Aorta (tissue), 5 donors: ENCODE results near the gene MPG. TPM values are rescaled to one million over a fixed set of nuclear protein-coding genes. Genes with fewer than 3 reads are reported as not detected.

Experiments
- ATAC-seq: fragments of 200-7000 bp; cut with Tn5 transposase; one replicate; pipeline ENCODE4 v1.9.1; 2022; ENCODE audit warnings: moderate library complexity; ENCODE audit not compliant: low FRiP score
- DNase-seq, 2 donors: peaks; one replicate each; pipeline ENCODE4 v3.0.0-alpha.2; 2020
- H3K27ac ChIP-seq, 2 donors: one replicate each; pipeline ENCODE4 v1.5.1; 2013; ENCODE audit warnings: low read length in 2 of 2, mild to moderate bottlenecking in 2 of 2, moderate library complexity in 2 of 2, control low read depth in 1 of 2, inconsistent platforms in 1 of 2, low read depth in 1 of 2
- H3K27me3 ChIP-seq, 2 donors: one replicate each; pipeline ENCODE4 v1.6.1; 2013; ENCODE audit warnings: control low read depth in 1 of 2, low read length in 1 of 2, mild to moderate bottlenecking in 1 of 2, moderate library complexity in 1 of 2; ENCODE audit not compliant: insufficient read depth in 2 of 2, control insufficient read depth in 1 of 2
- H3K36me3 ChIP-seq, 2 donors: one replicate each; pipeline ENCODE4 v1.6.1; 2013; ENCODE audit warnings: control low read depth in 1 of 2, low read length in 1 of 2, mild to moderate bottlenecking in 1 of 2; ENCODE audit not compliant: insufficient read depth in 2 of 2, control insufficient read depth in 1 of 2
- H3K4me1 ChIP-seq, 2 donors: one replicate each; pipeline ENCODE4 v1.6.1; 2013; ENCODE audit warnings: low read length in 2 of 2, control low read depth in 1 of 2, mild to moderate bottlenecking in 1 of 2, moderate library complexity in 1 of 2; ENCODE audit not compliant: insufficient read depth in 2 of 2, control insufficient read depth in 1 of 2
- H3K4me3 ChIP-seq, 2 donors: one replicate each; pipeline ENCODE4 v1.5.1; 2013; ENCODE audit warnings: low read length in 2 of 2, control low read depth in 1 of 2, mild to moderate bottlenecking in 1 of 2
- H3K9me3 ChIP-seq: one replicate; pipeline ENCODE4 v1.6.1; 2013; ENCODE audit warnings: mild to moderate bottlenecking, low read length; ENCODE audit not compliant: control insufficient read depth
- WGBS, 2 donors: extraction: QIAGEN DNeasy Blood & Tissue Kit; methylation state at CpG; one replicate each; pipeline ENCODE4 v1.1.7; 2013; 5-methylcytosine and 5-hydroxymethylcytosine counted together
- intact Hi-C, 2 donors: fragments of 100-400 bp; cut with DNase I; formaldehyde crosslinking; loops; one replicate each; pipeline versions ENCODE4 v1.14.2 to v1.15.0; 2022
- polyA plus RNA-seq, 2 donors: library from polyadenylated mRNA; stranded (reverse); fragments of 200-250 nt; gene quantifications; one replicate each; pipeline ENCODE4 v1.2.3, GENCODE V29; 2013
- total RNA-seq, 2 donors: library from RNA; stranded (reverse); fragmentation: NEBNext Ultra II Directional; extraction: Animal tissue kit (Norgen Biotek cat#: 25700); gene quantifications; one replicate each; pipeline ENCODE4 v1.2.1, GENCODE V29; 2021
- donor health status: healthy with polysubstance abuse.
- donor health status: Bipolar disorder and iron deficiency.
- donor health status: DM: no; HTN: no; CAD: no.
- donor health status: DM: no; HTN: no; CAD: no.
- donor health status: DM: yes; HTN: yes; CAD: no.

The MPG gene
- total and polyA plus RNA-seq, 4 donors, result 56.2 to 213 (median 74.1) TPM

GRCh38 chr16:56231-56927 is 21.6 kb upstream of the MPG start:
- no peak for ATAC-seq
- Histone ChIP-seq H3K9me3 (no peaks in the 10 kb centered on the region), H3K36me3 (peaks cover 0 to 6% of the 10 kb centered on the region in 2 donors), H3K4me3 (no peak overlapping the region), H3K4me1 (no peaks in the 10 kb centered on the region), H3K27ac (no peak overlapping the region), H3K27me3 (no peaks in the 10 kb centered on the region)
- intact Hi-C loops, result no loop called here
- 80 to 82% methylated on average over 17 of the region's 17 CpGs for WGBS, 2 donors
- DNase-seq, result peak in 1 of 2 donors; percentile 32

GRCh38 chr16:57711-58110 is 20.3 kb upstream of the MPG start:
- intact Hi-C loops, result no loop called here
- Histone ChIP-seq H3K27me3 (no peaks in the 10 kb centered on the region), H3K27ac (no peak overlapping the region), H3K9me3 (no peaks in the 10 kb centered on the region), H3K36me3 (peaks cover 0 to 10% of the 10 kb centered on the region in 2 donors), H3K4me1 (no peaks in the 10 kb centered on the region), H3K4me3 (no peak overlapping the region)
- 65 to 66% methylated on average over 8 of the region's 8 CpGs for WGBS, 2 donors
- DNase-seq (peak in 1 of 2 donors; percentile 48), ATAC-seq (no peak)

GRCh38 chr16:58491-59439 is 19.3 kb upstream of the MPG start:
- Histone ChIP-seq H3K4me1 (no peaks in the 10 kb centered on the region), H3K9me3 (no peaks in the 10 kb centered on the region), H3K27me3 (no peaks in the 10 kb centered on the region), H3K36me3 (peaks cover 0 to 11% of the 10 kb centered on the region in 2 donors), H3K4me3 (no peak overlapping the region), H3K27ac (no peak overlapping the region)
- 82 to 86% methylated on average over 29 of the region's 29 CpGs for WGBS, 2 donors
- ATAC-seq, result no peak
- intact Hi-C loops, result no loop called here
- DNase-seq, result peak in 1 of 2 donors; percentile 39

- Histone ChIP-seq H3K27ac (no peak overlapping the region), H3K4me3 (no peak overlapping the region), H3K4me1 (no peaks in the 10 kb centered on the region), H3K36me3 (peaks cover 0 to 17% of the 10 kb centered on the region in 2 donors), H3K27me3 (no peaks in the 10 kb centered on the region), H3K9me3 (no peaks in the 10 kb centered on the region)
- intact Hi-C loops, result no loop called here
- DNase-seq (peak in 1 of 2 donors; percentile 28), ATAC-seq (no peak)
- WGBS, 2 donors, result 83 to 85% methylated on average over 14 of the region's 14 CpGs
Measured at GRCh38 chr16:59440-60059, 18.5 kb upstream of the MPG start.

- Histone ChIP-seq H3K9me3 (no peaks in the 10 kb centered on the region), H3K27me3 (no peaks in the 10 kb centered on the region), H3K4me1 (no peaks in the 10 kb centered on the region), H3K36me3 (peaks cover 0 to 17% of the 10 kb centered on the region in 2 donors), H3K4me3 (no peak overlapping the region), H3K27ac (no peak overlapping the region)
- DNase-seq (peak in 1 of 2 donors; percentile 35), ATAC-seq (no peak)
- WGBS, 2 donors, result 76 to 77% methylated on average over 11 of the region's 11 CpGs
- intact Hi-C loops, result no loop called here
Measured at GRCh38 chr16:60166-60565, 17.9 kb upstream of the MPG start.

- WGBS, 2 donors, result 77 to 78% methylated on average over 82 to 89 of the region's 89 CpGs
- no peak for ATAC-seq
- Histone ChIP-seq H3K9me3 (no peaks in the 10 kb centered on the region), H3K27ac (no peak overlapping the region), H3K36me3 (peaks cover 0 to 17% of the 10 kb centered on the region in 2 donors), H3K4me3 (no peak overlapping the region), H3K4me1 (no peaks in the 10 kb centered on the region), H3K27me3 (no peaks in the 10 kb centered on the region)
- peak in 1 of 2 donors; percentile 52 for DNase-seq
- intact Hi-C loops, result no loop called here
Measured at GRCh38 chr16:60929-61878, 16.8 kb upstream of the MPG start.

GRCh38 chr16:61879-62281 is 16.1 kb upstream of the MPG start:
- intact Hi-C loops, result no loop called here

More at GRCh38 chr16:61879-62281, 16.1 kb upstream of the MPG start:
- no peak for ATAC-seq
- WGBS, 2 donors, result 88 to 92% methylated on average over 30 to 32 of the region's 32 CpGs
- Histone ChIP-seq H3K4me3 (no peak overlapping the region), H3K27ac (no peak overlapping the region), H3K4me1 (no peaks in the 10 kb centered on the region), H3K27me3 (no peaks in the 10 kb centered on the region), H3K9me3 (no peaks in the 10 kb centered on the region), H3K36me3 (peaks cover 0 to 17% of the 10 kb centered on the region in 2 donors)
- DNase-seq, result no peak
